GM19239 (cell line): ENCODE results near the gene GRHL1.

ENCODE experiments used
- DNase-seq: peaks from one replicate; pipeline ENCODE4 v3.0.0; 2011; ENCODE audit warnings: low spot score; ENCODE audit not compliant: insufficient read length
- FAIRE-seq: peaks from 2 replicates; lab custom pipeline; 2011; peaks lifted over from hg19 to GRCh38; lab: Jason Lieb, UNC

GRHL1 gene

GRCh38 chr2:9990736-9991135 is 39.2 kb downstream of the GRHL1 start:
- no peak for DNase-seq

GRCh38 chr2:9991221-9991620 is 39.7 kb downstream of the GRHL1 start:
- FAIRE-seq (no peak), DNase-seq (no peak)

More at GRCh38 chr2:9990736-9991135, 39.2 kb downstream of the GRHL1 start:
- no peak for FAIRE-seq

GRCh38 chr2:9991829-9992273 is 40.4 kb downstream of the GRHL1 start:
- DNase-seq (no peak), FAIRE-seq (no peak)

GRCh38 chr2:9992427-9993187 is 41.1 kb downstream of the GRHL1 start:
- FAIRE-seq, result no peak

GRCh38 chr2:9993488-9994165 is 42.1 kb downstream of the GRHL1 start:
- FAIRE-seq (no peak), DNase-seq (no peak)

More at GRCh38 chr2:9992427-9993187, 41.1 kb downstream of the GRHL1 start:
- no peak for DNase-seq

- no peak for FAIRE-seq
- no peak for DNase-seq
These were observed 43.0 kb downstream of the GRHL1 start for GRCh38 chr2:9994462-9994861.

- FAIRE-seq, result no peak
- DNase-seq, result no peak
These were observed 43.6 kb downstream of the GRHL1 start for GRCh38 chr2:9995059-9995458.

GRCh38 chr2:9996321-9996720 is 44.8 kb downstream of the GRHL1 start:
- FAIRE-seq, result no peak
- DNase-seq, result no peak

- FAIRE-seq (no peak), DNase-seq (no peak)
These were observed 46.4 kb downstream of the GRHL1 start for GRCh38 chr2:9997936-9998335.

GRCh38 chr2:9998916-9999654 is 47.6 kb downstream of the GRHL1 start:
- no peak for DNase-seq
- FAIRE-seq, result no peak

GRCh38 chr2:9999693-10000092 is 48.2 kb downstream of the GRHL1 start:
- FAIRE-seq (no peak), DNase-seq (no peak)

GRCh38 chr2:10000541-10000940 is 49.0 kb downstream of the GRHL1 start:
- DNase-seq (no peak), FAIRE-seq (no peak)

- no peak for FAIRE-seq
- DNase-seq, result no peak
These were observed 50.1 kb downstream of the GRHL1 start for GRCh38 chr2:10001586-10001985.

- DNase-seq (no peak), FAIRE-seq (no peak)
These were observed 50.6 kb downstream of the GRHL1 start for GRCh38 chr2:10002109-10002508.

- no peak for DNase-seq
- no peak for FAIRE-seq
These were observed 51.2 kb downstream of the GRHL1 start for GRCh38 chr2:10002681-10003080.

GRCh38 chr2:10003206-10004125 is 52.0 kb downstream of the GRHL1 start:
- no peak for FAIRE-seq

GRCh38 chr2:10004401-10004800 is 52.9 kb downstream of the GRHL1 start:
- FAIRE-seq, result no peak
- DNase-seq, result no peak

More at GRCh38 chr2:10003206-10004125, 52.0 kb downstream of the GRHL1 start:
- no peak for DNase-seq

GRCh38 chr2:10004836-10005235 is 53.3 kb downstream of the GRHL1 start:
- FAIRE-seq (no peak), DNase-seq (no peak)

GRCh38 chr2:10005461-10006235 is 54.2 kb downstream of the GRHL1 start:
- FAIRE-seq, result no peak

More at GRCh38 chr2:10005461-10006235, 54.2 kb downstream of the GRHL1 start:
- no peak for DNase-seq
